Measurements from ENCODE around the gene SPSB4. TPM values are rescaled to one million over a fixed set of nuclear protein-coding genes. Genes with fewer than 3 reads are reported as not detected.

Gene SPSB4
- total RNA-seq, 2 donors from 2014 or later = 0.14 TPM; not detected in 1

DNA sequence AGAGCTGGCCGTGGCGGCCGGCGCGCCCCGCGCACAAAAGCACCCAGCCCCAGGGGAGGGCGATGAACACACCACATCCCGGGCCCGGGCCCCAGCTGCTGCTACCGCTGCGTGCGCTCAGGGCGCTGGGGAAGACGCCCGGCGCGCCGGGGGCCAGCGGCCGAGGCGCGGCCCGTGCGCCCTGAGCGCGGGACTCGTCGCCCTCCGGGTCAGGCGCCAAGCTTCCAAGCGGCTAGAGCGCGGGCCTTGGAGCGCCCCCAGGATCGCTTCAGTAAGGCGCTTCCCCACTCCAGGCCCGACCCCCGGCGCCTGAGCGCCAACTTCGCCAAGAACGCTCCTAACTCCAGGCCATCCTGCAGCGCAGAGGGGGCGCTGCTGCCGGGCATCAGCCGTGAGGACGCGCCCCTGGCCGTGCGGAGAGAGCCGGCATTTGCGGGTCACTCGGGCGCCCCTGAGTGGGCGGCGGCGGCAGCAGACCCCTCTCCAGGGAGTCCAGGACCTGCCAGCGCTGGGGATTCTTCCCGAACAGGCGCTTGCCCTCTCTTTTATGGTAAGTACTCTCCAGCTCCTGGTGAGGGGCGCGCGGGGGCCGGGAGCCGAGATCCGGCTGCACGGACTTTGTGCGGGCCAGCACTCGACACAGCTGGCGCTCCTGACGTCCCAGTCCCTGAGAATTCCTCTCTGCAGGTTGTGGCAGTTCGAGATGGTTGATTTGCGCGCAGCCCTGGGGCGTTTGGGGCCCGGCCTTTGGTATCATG, 475 bp downstream of the SPSB4 start:
- DNase-seq (no peak), ATAC-seq (no peak)
- intact Hi-C loops (cut with DNase I, micrococcal nuclease) = no loop called here

DNA sequence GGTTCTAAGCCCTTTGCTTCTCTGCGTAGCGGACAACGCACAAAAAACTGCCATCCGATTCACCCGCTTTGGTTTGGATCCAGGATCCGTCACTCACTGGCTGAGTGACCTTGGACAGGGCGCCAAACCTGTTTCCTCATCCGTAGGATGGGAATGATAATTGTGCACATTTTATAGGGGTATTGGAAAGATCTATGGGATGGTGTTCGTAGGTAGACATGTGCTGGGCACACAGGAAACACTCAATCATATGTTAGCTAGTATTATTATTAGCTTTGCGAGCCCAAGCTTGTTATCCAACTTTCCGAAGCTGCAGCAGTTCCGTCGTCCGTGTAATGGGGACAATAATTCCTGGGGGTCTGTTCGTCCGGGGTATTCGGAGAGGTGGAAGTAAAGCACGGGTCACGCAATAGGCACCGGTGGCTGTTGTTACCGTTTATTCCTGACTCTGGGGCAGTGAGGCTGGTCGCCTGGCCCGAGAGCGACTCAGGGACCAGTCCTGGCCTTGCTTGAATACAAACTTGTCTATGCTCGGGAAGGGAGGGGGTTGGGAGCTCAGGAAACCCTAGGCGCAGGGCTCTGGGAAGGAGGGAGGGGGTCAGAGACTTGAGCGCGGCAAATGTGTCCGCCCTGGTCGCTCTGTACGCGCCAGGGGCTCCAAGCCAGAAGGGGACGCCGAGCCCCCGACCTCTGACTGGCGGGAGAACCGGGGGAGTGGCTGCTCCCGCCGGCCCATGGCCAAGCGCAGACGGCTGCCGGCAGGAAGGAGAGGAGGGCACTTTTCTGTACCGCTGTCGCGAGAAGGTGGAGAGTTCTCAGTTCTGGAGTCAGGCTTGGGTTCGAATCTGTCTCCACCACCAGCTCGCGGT, 1.3 kb downstream of the SPSB4 start:
- no peak for ATAC-seq
- intact Hi-C loops (cut with DNase I, micrococcal nuclease) = no loop called here
- DNase-seq = no peak

DNA sequence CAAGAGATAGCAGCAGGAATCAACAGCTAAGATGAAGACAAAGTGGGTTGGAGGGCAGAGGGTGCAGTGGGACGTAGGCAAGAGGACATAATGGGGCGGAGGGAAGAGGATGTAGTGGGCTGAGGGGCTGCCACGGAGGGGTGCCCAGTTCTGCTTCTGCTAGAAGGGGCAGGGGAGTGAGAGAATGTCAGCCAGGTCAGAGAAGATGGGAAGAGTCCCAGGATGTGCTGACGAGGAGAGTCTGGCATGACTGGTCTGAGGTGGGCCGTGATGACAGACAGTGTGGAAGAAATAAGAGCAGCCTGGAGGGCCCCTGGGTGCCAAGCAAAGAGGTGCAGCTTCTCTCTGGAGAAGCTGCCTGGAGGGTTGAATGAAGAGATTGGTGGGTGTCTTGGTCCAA, 4.0 kb downstream of the SPSB4 start:
- intact Hi-C loops (cut with DNase I, micrococcal nuclease) = no loop called here
- DNase-seq = no peak

DNA sequence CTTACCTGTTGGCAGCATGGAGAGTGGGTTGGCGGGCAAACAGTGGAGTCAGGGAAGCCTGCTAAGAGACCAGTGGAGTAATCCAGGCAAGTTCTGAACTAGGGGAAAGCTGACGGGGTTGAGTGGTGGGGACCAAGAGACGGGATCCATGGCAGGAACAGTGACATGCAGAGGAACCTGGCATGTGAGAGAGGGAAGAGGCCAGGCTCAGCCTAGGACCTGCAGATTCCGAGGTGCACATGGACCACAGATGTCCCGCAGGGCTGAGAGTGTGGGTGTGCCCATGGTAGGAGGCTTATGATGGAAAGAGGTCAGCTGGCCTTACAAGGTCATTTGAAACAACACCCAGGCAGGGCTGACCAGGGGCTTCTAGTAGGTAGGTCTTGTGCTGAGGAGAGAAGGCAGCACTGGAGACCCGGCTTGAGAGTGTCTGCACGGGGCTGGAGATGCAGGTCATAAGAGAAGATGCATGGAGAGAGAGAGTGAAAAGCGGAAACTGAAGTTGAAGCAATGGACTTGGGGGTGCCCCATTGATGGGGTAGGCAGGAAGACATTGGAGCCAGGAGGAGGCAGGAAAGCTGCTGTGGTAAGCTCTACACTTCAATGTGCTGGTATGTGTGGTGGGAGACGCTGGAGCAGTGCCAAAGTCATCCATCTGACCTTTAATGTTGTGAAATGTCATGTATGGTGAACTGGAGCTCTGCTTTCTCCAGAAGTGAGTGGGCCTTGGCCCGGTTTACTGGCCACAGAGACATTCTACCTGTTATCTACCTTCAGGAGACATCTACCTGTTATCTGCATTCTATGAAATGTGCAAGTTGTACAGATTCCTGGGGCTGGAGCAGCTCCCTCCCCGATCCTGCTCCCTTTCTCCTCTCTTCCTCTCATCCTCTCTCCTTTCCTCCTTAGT, 4.6 kb downstream of the SPSB4 start:
- intact Hi-C loops (cut with DNase I, micrococcal nuclease) = no loop called here
- DNase-seq (no peak), ATAC-seq (no peak)

More for the DNA sequence above, 4.0 kb downstream of the SPSB4 start:
- ATAC-seq = no peak

DNA sequence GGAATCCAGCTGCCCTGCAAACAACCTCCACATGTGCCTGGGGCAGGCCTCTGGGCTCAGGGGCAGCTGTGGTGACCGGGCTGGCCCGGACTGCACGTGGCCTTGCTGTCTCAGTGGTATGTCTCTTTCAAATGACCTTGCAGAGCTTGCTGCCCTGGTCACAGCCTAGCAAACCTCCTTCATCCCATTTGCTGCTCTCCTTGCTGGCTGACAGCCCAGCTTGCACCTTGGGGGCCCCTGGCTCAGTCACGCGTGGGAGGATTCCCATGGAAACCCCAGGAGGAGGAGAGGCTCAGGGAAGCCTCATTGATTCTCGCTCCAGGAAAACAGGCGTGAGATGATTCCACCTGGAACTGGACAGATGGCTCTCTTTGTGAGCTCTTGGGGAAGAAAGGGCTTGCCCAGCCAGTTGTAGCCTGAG, 5.6 kb downstream of the SPSB4 start:
- DNase-seq (no peak), ATAC-seq (no peak)
- intact Hi-C loops (cut with DNase I, micrococcal nuclease) = no loop called here

DNA sequence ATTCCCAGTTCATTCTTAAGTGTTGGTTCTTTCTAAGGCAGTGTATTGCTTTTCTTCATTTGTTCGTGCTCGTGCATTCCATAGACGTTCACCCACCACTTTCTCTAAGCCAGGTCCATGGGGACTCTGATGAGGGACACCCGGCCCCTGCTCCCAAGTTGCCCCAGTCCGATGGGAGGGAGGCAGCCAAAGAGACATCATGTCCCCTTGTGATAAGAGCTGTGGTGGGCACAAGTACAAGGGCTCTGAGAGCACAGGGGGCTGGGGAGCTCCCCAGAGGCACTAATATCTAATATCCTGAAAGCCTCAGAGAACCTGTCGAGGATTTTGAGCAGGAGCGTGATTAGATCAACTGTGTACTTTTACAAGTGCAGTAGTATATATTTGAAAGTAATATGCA, 6.3 kb downstream of the SPSB4 start:
- intact Hi-C loops (cut with DNase I, micrococcal nuclease) = no loop called here
- DNase-seq = no peak
- ATAC-seq = no peak

DNA sequence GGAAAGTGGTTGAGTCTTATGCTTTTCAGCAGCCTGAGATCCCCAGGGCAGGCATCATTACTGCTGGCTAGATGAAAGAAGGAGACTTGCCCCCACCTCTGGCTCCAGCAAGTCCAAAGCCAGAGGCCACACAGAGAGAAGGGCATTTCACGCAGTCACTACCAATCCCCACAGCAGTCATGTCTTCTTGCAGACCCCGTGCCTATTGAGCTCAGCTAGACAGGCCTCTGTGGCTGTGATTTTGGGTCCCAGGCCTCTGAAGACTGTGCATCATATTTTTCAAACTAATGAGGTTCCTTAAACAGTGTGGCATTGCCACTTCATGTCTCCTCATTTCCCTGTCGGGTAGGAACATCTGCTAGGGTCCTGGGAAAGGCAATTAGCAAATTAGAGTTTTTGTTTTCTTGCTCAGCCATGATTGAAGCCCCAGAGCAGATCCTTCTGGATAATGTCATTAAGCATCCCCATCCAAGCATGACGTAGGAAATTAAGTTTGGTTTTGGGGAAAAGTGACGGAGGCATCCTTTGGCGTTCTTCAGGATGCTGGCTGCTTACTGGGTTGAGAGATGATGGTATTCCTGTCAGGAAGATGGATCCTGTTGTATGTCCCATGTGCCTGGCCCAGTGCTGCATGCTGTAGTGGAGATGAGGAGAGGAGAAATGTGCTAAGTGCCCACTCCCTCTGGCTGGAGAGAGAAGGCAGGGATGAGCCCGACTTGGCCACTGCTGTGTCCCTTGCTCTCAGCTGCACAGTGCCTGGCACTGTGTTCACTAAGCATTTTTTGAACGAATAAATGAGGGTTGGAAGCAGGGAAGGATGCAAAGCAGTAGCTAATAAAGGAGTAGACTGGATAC, 7.0 kb downstream of the SPSB4 start:
- no peak for DNase-seq
- intact Hi-C loops (cut with DNase I, micrococcal nuclease) = no loop called here
- ATAC-seq = no peak

DNA sequence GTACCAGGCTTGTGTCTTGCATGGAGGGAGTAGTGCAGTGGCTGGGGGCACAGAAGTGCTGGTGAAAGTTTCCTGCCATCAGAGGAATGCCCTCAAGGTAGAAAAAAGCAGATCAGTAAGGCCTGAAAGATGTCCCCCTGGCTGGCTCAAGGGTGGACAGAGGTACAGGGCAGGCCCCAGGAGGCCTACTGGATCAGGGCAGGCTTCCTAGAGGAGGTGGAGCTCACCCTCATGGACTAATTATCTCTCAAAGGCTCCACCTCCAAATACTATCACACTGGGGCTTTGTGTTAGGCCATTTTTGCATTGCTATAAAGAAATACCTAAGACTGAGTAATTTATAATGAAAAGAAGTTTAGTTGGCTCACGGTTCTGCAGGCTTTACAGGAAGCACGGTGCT, 7.8 kb downstream of the SPSB4 start:
- DNase-seq (no peak), ATAC-seq (no peak)
- intact Hi-C loops (cut with DNase I, micrococcal nuclease) = no loop called here

DNA sequence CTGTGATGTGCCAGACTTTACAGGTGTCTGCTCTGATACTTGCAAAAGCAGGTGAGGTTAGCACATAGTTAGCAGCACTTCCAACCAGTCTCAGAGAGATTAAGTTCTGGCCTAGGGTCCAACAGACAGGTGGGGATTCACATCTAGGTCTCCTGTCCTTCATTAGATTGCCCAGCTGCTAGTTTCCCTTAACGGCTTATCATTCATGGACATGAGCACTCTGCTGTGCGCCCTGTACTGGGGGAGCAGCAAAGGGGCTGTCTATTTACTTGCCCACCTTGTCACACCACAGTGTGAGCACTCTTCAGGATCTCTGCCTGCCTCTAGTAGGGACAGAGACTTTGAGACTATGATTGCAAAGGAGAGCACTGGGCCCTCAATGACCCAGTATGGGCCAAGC, 8.7 kb downstream of the SPSB4 start:
- DNase-seq = no peak
- intact Hi-C loops (cut with DNase I, micrococcal nuclease) = no loop called here

DNA sequence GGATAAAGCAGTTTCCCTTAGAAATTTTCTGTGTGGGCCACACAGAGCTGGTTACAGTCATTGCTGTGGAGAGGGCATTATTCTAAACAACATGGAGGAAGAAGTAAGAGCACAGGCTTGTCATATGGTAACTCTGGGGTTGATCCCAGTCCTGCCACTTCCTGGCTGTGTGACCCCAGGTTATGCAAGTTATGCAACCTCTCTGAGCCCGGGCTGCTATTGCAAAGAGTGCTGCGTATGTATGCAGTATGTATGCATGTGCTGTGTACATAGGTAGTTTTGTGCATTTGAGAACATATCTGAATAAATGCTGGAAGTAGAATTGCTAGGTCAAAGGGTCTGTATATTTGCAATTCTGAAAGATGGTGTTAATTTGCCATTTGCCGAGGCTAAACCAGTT, 9.2 kb downstream of the SPSB4 start:
- no peak for DNase-seq
- ATAC-seq = no peak
- intact Hi-C loops (cut with DNase I, micrococcal nuclease) = no loop called here

More for the DNA sequence above, 8.7 kb downstream of the SPSB4 start:
- ATAC-seq = no peak

DNA sequence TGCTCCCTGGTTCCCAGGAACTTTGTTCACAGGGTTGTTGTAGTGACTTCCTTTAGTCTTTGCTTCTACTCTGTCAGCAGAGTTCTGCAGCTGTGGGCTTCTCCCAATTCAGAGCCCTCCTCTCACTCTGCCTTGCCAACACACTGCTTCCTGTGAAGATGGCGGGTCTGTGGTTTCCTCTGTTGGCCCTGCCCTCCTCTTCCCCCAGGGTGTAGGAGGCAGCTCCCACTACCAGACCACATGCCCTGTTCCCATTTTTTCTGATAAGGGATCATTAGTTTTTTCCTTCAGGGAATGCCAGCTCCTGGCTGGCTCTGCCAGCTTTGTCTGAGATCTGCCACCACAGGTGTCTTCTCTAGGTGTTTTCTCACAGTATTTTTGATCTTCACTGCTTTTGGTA, 12.7 kb downstream of the SPSB4 start:
- DNase-seq (no peak), ATAC-seq (no peak)
- intact Hi-C loops (cut with DNase I, micrococcal nuclease) = no loop called here

DNA sequence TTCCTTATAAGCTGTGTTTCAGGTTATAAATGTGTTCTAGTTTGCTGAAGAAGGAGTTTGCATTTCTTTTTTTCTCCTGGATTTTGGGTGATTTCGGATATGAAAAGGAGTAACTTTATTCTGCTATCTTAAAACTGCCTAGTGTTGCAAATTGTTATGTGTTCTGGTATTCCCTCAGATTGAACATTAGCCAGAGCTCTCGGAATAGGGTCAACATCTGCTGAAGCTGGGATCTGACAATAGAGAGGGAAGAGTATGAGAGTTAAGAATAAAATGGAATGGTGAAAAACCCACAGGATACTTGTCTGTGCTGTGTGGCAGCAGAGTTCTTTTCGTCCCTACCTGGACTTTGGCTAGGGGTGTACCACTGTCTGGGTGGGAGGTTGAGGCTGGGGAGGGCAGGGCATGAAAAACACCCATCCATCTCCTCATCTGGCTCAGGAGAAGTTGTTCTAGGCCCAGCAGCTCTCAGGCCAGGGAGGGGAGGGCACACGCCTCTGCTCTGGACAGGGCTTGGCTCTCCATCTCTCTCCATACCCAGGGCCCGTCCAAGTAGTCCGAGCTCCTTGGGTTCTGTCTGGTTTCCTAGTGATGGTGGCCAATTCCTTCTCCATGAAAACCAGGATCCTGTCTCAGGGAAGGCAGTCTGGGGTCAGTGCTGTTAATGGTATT, 13.2 kb downstream of the SPSB4 start:
- intact Hi-C loops (cut with DNase I, micrococcal nuclease) = no loop called here
- DNase-seq (no peak), ATAC-seq (no peak)

DNA sequence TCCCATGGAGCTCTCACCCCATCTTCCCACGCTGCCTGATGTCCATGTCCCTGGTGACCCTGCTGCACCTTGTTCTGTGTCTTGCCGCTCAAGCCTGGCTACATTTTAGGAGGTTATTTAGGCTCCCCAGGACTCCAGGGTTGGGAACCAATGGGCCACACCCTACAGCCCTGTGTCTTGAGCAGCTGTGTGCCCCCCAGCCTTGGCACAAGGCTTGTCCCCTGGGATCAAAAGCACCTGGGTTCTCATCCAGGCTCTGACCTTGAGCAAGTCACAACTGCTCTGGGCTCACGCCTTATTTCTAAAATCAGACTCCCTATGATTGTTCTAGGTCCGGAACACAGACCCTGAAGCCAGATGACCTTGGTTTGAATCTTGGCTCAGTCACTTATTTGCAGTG, 14.1 kb downstream of the SPSB4 start:
- no peak for DNase-seq
- intact Hi-C loops (cut with DNase I, micrococcal nuclease) = no loop called here
- no peak for ATAC-seq

DNA sequence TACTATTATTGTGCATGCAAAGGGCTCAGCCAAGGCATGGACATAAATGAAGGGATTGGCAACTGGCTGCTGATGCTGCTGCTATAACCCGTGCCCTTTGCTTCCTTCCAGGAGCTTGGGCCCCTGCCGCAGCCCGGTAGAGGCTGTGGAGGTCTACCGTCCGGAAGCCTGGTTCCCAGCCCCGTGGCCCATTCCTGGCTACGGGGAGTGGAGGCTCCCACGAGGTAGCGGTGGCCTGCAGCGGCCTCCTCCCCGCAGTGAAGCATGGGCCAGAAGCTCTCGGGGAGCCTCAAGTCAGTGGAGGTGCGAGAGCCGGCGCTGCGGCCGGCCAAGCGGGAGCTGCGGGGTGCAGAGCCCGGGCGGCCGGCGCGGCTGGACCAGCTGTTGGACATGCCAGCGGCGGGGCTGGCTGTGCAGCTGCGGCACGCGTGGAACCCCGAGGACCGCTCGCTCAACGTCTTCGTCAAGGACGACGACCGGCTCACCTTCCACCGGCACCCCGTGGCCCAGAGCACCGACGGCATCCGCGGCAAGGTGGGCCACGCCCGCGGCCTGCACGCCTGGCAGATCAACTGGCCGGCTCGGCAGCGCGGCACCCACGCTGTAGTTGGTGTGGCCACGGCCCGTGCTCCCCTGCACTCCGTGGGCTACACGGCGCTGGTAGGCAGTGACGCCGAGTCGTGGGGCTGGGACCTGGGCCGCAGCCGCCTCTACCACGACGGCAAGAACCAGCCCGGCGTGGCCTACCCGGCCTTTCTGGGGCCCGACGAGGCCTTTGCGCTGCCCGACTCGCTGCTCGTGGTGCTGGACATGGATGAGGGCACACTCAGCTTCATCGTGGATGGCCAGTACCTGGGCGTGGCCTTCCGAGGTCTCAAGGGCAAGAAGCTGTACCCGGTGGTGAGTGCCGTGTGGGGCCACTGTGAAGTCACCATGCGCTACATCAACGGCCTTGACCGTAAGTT, 15.0 kb downstream of the SPSB4 start:
- intact Hi-C loops (cut with DNase I, micrococcal nuclease) = no loop called here
- ATAC-seq (no peak), DNase-seq (no peak)

DNA sequence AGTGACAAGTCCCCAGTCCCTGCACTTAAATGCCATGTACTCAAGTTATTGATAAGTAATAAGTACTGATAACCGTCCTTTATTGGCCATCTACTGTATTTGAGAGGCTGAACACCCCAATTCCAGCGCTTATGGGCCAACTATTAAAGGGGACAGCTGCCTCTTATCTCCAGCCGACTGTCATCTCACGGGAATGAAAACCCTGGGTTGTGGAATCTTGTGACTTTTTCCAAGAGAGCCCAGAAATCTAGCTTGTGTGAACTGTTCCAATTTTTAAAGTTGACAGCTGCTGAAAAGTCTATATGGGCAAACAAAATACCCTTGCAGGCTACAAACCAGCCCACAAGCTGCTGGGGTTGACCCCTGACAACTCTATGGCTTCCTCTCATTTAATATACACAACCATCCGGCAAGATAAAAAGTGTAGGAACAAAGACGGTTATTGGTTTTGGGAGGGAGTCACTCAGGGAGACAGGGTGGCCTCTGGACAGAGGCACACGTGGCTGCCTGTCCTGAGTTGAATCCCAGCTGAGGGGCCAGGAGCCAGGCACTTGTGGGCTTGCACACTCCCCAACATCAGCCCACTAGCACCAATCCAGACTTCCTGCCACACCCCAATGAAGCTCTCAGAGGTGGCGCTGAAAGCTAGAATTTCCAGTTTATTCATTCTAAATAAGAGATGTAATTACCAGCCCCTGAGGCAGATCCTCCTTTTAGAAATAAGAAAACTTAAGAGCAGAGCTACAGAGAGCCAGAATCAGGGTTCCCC, 16.2 kb downstream of the SPSB4 start:
- DNase-seq = no peak
- ATAC-seq = no peak
- intact Hi-C loops (cut with DNase I, micrococcal nuclease) = no loop called here

DNA sequence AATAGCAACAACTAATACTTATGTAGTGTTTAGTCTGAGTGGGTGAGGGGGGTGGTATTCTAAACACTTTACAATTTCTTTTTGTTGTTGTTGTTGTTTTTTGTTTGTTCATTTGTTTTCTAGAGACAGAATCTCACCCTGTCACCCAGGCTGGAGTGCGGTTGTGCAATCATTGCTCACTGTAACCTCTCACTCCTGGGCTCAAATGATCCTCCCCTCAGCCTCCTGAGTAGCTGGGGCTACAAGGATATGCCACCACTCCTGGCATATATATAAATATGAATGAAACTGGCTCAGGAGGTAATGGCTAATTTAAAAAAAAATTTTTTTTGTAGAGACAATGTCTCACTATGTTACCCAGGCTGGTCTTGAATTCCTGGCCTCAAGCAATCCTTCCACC, 19.1 kb downstream of the SPSB4 start:
- intact Hi-C loops (cut with DNase I, micrococcal nuclease) = no loop called here
- no peak for ATAC-seq
- no peak for DNase-seq
